Bone marrow (tissue), 2 donors: ENCODE measurements around the gene RASGEF1C.

ENCODE experiments used
- DNase-seq, 2 donors: peaks; one replicate each; lab custom pipeline; 2025; lab: John Stamatoyannopoulos, UW

The RASGEF1C gene

GRCh38 chr5:180179442-180180420 lies 29.3 kb downstream of the RASGEF1C start:
- DNase-seq, result no peak

- DNase-seq, result no peak
Observed at GRCh38 chr5:180178531-180179441, 30.2 kb downstream of the RASGEF1C start.

- no peak for DNase-seq
Observed at GRCh38 chr5:180176191-180176590, 32.8 kb downstream of the RASGEF1C start.

- no peak for DNase-seq
Observed at GRCh38 chr5:180175015-180175431, 34.0 kb downstream of the RASGEF1C start.

- DNase-seq, result no peak
Observed at GRCh38 chr5:180174587-180174972, 34.4 kb downstream of the RASGEF1C start.

DNA sequence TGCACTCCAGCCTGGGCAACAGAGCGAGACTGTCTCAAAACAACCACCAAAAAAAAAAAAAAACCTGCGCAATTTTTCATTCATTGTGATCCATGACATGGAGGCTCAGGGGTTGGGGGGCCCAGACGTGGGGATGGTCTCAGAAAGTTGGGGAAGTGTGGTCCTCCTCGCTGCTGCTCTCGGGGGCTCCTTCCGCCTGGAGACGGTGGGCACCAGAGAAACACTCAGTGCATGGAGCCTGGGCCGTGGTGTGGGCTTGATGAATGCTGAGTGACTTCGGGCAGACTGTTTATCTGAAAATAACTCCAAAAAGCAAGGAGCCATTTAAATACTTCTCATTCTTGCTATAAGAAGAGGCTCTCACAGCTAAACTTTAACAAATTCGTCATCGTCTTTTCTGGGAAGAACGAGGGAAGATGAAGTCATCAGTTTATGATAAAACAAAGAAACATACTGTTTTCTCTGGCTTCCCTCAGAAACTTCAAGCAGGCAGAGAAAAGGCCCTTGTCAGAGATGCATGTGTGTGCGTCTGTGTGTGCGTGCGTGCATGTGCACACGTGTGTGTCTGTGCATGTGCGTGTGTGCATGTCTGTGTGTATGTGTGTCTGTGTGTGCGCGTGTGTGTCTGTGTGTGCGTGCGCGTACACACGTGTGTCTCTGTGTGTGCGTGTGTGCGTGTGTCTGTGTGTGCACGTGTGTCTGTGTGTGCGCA lies 35.0 kb downstream of the RASGEF1C start:
- DNase-seq, result no peak

GRCh38 chr5:180173198-180173544 lies 35.8 kb downstream of the RASGEF1C start:
- DNase-seq, result no peak

DNA sequence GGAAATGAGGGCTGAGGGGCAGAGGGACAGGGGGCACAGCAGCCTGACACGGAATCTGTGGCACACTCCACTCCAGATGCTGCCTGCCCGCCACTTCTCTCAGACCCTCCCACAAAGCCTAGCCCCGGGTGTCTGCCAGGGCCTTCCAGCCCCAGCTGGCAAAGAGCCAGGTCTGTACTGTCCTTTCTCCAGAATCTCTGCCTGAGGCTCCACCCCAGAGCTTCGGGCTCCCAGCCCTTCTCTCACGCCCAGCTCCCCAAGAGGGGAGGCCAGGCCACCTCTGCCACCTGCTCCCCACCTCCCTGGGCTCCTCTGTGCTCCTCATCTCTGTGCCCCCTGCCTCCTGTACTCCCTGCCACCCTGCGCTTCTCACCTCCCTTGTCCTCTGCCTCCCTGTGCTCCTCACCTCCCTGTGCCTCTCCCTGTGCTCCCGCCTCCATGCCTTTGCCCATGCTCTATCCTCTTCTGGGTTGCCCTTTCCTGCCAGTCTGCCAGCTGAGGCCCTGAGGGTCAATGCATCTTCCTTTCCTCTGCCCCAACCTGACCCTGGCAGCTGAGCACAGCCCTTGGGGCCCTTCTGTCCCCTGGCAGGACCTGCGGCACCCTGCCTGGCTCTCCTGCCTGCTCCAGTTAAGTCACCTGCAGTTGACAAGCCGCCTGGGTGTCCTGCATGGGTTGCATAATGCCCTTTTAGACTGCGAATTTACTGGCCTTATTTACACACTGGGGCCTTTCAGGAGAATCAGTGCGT lies 36.4 kb downstream of the RASGEF1C start:
- no peak for DNase-seq

- DNase-seq, result no peak
Observed at GRCh38 chr5:180171568-180172094, 37.4 kb downstream of the RASGEF1C start.

DNA sequence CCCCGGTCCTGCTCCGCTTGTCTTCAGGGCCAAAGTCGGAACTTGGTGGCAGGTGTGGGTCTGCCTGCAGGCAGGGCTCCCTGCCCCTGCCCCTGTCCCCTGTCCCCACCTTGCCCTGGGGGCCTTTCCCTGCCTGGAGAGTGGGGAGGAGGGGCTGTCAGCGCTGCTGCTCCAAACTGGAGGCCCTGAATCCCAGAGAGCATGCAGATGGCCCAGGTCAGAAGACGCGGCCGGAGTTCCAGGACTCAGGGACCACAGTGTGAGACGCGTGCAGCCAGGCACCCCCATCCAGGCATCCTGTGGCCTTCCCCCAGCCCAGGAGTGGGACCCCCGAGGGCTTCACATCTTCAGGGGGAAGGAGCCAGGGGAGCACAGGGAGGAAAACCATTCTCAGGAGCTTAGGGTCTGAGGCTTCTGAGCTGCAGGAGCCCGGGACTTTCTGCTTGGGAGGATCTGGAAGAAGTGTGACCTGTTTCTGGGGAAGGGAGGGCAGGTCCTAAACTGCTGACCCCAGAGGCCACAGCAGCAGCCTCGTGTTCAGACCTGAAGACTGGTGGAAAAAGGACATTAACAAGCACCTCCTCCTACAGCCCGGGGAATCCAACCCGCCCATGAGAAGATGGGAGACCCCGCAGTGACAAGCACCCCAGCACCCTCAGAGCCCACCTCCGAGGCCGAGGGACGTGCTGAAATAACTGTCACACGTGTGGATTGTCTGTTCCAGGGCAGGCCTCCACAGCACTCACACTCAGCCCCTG lies 38.0 kb downstream of the RASGEF1C start:
- DNase-seq, result no peak

DNA sequence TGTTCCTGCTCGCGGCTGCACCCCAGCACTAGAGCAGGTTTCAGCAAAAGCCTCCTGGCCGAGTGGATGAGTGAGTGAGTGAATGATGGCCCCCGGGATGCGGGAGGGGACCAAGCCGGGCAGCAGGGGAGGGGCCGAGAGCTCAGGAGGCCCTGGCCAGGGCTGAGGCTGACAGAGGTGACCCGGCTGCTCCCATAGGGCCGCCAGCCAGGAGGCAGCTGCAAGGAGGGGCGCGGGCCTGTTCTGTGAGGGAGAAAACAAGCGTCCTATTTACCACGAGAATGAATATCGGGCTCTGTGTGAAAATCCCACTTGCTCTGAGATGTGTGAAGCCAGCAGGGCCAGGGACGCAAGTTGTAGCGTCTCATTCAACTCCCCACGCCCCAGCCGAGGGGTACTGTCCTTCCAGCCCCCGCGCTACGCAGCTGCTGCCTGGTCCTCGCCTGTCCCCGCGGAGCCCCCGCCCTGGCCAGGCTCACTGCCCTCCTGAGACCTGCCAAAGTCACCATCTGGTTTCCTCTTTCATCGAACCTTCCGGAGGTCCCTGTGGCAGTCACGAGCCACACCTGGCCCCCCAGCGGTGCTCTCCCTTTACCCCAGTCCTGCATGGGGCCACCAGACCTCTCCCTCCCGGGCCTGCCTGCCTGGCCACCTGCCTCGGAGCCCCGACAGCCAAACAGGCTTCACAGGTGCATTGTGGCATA lies 38.8 kb downstream of the RASGEF1C start:
- DNase-seq, result no peak

- no peak for DNase-seq
Observed at GRCh38 chr5:180169248-180170105, 39.5 kb downstream of the RASGEF1C start.

GRCh38 chr5:180168758-180169157 lies 40.3 kb downstream of the RASGEF1C start:
- DNase-seq, result no peak

DNA sequence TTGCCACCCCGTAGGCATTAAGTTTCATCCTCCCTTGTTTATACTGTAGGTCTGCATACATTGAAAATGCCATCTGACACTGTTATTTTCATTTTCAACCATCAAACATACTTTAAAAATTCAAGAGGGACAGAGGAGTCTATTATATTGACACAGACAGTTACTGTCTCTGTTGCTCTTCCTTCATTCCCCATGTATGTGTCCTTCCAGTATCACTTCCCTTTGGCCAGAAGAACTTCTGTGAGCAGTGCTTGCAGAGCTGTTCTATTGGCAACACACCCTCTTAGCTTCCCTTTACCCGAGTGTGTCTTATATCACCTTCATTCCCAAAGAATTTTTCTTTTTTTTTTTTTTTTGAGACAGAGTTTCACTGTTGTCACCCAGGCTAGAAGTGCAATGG lies 42.8 kb downstream of the RASGEF1C start:
- DNase-seq, result no peak

DNA sequence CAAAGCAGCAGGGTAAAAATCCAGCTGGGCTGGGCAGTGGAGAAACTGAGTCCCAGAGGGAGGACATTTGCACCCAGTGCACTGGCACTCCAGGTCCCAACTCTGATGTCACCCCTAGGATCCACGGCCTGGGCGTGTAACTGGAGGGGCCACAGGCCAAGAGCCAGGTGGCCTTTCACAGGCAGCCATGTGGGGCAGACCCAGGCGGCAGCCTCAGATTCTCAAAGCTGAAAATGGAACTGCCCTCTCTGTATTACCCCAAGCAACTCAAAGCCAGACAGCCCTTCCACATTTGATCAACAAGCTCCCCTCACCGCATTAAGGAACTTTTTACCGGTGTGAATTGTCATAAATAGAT lies 46.7 kb downstream of the RASGEF1C start:
- DNase-seq, result no peak

DNA sequence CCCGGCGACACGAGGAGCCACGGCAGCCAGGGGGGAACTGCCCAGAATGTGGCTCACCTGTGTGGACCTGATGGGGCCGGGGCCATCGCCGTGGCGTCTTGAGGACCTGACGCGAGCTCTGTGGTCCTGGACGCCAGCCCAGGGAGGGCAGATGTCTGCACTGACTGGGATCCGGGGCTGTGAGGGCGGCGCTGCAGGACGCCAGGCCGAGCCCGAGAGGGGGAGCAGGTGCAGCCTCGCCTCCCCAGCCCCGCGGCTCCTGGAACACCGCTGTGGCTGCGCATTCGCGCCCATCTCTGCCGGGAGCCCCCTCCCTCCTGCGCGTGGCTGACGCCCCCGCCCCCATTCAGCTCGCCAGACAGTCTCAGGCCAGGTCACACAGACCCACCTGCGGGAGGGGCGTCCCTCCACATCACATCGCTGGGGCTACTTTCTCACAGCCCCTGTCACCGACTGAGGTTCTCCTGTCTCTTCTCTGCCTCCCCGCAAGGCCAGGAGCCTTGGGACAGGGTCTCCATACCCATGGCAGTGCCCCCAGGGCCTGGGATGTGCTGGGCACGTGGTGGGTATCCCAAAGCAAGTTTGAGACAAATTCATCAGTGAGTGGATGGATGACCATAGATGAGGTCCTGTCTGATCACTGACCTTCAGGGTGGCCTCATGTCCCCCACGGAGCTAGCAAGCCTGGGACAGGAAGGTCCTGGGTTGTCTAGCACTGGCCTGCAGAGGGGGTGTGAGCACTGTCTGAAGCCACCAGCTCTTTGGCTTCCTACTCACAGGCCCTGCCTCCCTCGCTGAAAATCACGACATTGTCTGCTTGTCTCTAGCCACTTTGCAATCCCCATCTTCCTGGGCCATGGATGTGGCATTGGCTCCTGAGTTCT lies 47.3 kb downstream of the RASGEF1C start:
- no peak for DNase-seq

GRCh38 chr5:180160789-180161188 lies 48.2 kb downstream of the RASGEF1C start:
- DNase-seq, result peak in 1 of 2 donors; percentile 14

- DNase-seq, result no peak
Observed at GRCh38 chr5:180160215-180160614, 48.8 kb downstream of the RASGEF1C start.
